WTC11 (cell line): ENCODE measurements around the gene UTP4. TPM values are rescaled to one million over a fixed set of nuclear protein-coding genes. Genes with fewer than 3 reads are reported as not detected.

Experiments
- ATAC-seq: fragments of 200-7000 bp; cut with Tn5 transposase; 2 replicates; pipeline ENCODE4 v1.10.0; 2021; ENCODE audit warnings: mild to moderate bottlenecking, moderate library complexity
- CTCF ChIA-PET: fragments of 300-600 bp; sonication (Branson Sonifier 250); formaldehyde crosslinking; loops from one replicate; lab custom pipeline; 2021; ENCODE audit warnings: antibody characterized with exemption; lab: Charles Lee
- POLR2A ChIA-PET: fragments of 350-600 bp; sonication (Branson Sonifier 250); formaldehyde crosslinking; loops from one replicate; lab custom pipeline; 2021; ENCODE audit warnings: antibody characterized with exemption; lab: Charles Lee
- DNase-seq: peaks from one replicate; pipeline ENCODE4 v3.0.0; 2021; ENCODE audit warnings: low spot score
- H3K27ac Mint-ChIP-seq: 2 replicates; pipeline ENCODE4 v1.8.0; 2021; ENCODE audit warnings: mixed read lengths
- H3K27me3 Mint-ChIP-seq: 2 replicates; pipeline ENCODE4 v1.8.0; 2021; ENCODE audit warnings: low read depth, mild to moderate bottlenecking, moderate library complexity, mixed read lengths
- H3K36me3 Mint-ChIP-seq: 2 replicates; pipeline ENCODE4 v1.8.0; 2021; ENCODE audit warnings: mixed read lengths
- H3K4me1 Mint-ChIP-seq: 2 replicates; pipeline ENCODE4 v1.8.0; 2022; ENCODE audit warnings: mixed read lengths
- H3K4me3 Mint-ChIP-seq: 2 replicates; pipeline ENCODE4 v1.8.0; 2021; ENCODE audit warnings: mild to moderate bottlenecking, moderate library complexity, mixed read lengths
- H3K9me3 Mint-ChIP-seq: 2 replicates; pipeline ENCODE4 v1.8.0; 2021; ENCODE audit warnings: mixed read lengths
- ARID4B ChIP-seq: sonication (generic); formaldehyde crosslinking; IDR thresholded peaks from 2 replicates; pipeline ENCODE4 v1.8.0; 2023; ENCODE audit warnings: missing genetic modification reagents, mild to moderate bottlenecking, borderline replicate concordance
- ATF1 ChIP-seq: sonication (generic); formaldehyde crosslinking; IDR thresholded peaks from 2 replicates; pipeline ENCODE4 v1.8.1; 2023; ENCODE audit warnings: mild to moderate bottlenecking, moderate library complexity, missing genetic modification reagents
- E2F1 ChIP-seq: sonication (generic); formaldehyde crosslinking; IDR thresholded peaks from 2 replicates; pipeline ENCODE4 v1.8.0; 2022; ENCODE audit warnings: mild to moderate bottlenecking, missing genetic modification reagents
- ESRRA ChIP-seq: sonication (generic); formaldehyde crosslinking; IDR thresholded peaks from 2 replicates; pipeline ENCODE4 v1.8.1; 2022; ENCODE audit warnings: mild to moderate bottlenecking, missing genetic modification reagents, borderline replicate concordance
- ETV6 ChIP-seq: sonication (generic); formaldehyde crosslinking; IDR thresholded peaks from 2 replicates; pipeline ENCODE4 v1.8.1; 2022; ENCODE audit warnings: mild to moderate bottlenecking, missing genetic modification reagents
- HMGA2 ChIP-seq: fragments of 250-450 bp; sonication (Bioruptor Pico); IDR thresholded peaks from 2 replicates; pipeline ENCODE4 v1.4.0; 2021; ENCODE audit warnings: mild to moderate bottlenecking, moderate library complexity
- MYBL2 ChIP-seq: sonication (generic); formaldehyde crosslinking; IDR thresholded peaks from 2 replicates; pipeline ENCODE4 v1.8.1; 2023; ENCODE audit warnings: mild to moderate bottlenecking, moderate library complexity, missing genetic modification reagents
- NR2C2 ChIP-seq: sonication (generic); formaldehyde crosslinking; IDR thresholded peaks from 2 replicates; pipeline ENCODE4 v1.8.0; 2022; ENCODE audit warnings: mild to moderate bottlenecking, missing genetic modification reagents
- SOX15 ChIP-seq: fragments of 250-450 bp; sonication (Bioruptor Pico); IDR thresholded peaks from 2 replicates; pipeline ENCODE4 v1.9.0; 2021; ENCODE audit warnings: mild to moderate bottlenecking
- ZNF263 ChIP-seq: sonication (generic); formaldehyde crosslinking; IDR thresholded peaks from 2 replicates; pipeline ENCODE4 v1.8.1; 2022; ENCODE audit warnings: low read depth, mild to moderate bottlenecking, moderate library complexity, missing genetic modification reagents
- ZNF416 ChIP-seq: fragments of 250-450 bp; sonication (Bioruptor Pico); IDR thresholded peaks from 2 replicates; pipeline ENCODE4 v1.9.0; 2021; ENCODE audit warnings: mild to moderate bottlenecking, inconsistent platforms
- ZNF512 ChIP-seq: sonication (generic); formaldehyde crosslinking; IDR thresholded peaks from 2 replicates; pipeline ENCODE4 v1.8.1; 2022; ENCODE audit warnings: missing genetic modification reagents, borderline replicate concordance
- ZSCAN18 ChIP-seq: fragments of 250-450 bp; sonication (Bioruptor Pico); IDR thresholded peaks from 2 replicates; pipeline ENCODE4 v2.1.2; 2022; ENCODE audit warnings: mild to moderate bottlenecking, moderate library complexity
- total RNA-seq: library from RNA; stranded (reverse); gene quantifications from 3 replicates; pipeline ENCODE4 v1.2.3, GENCODE V29; 2021
- TF ChIP-seq, protein P1 (sequence below): sonication (generic); formaldehyde crosslinking; IDR thresholded peaks from 2 replicates; pipeline ENCODE4 v1.8.0; 2022; ENCODE audit warnings: mild to moderate bottlenecking, missing genetic modification reagents
- TF ChIP-seq, protein P2 (sequence below): sonication (generic); formaldehyde crosslinking; IDR thresholded peaks from 2 replicates; pipeline ENCODE4 v1.8.1; 2023; ENCODE audit warnings: mild to moderate bottlenecking, missing genetic modification reagents
- TF ChIP-seq, protein P3 (sequence below): fragments of 250-450 bp; sonication (Bioruptor Pico); conservative IDR thresholded peaks from 2 replicates; pipeline ENCODE4 v1.9.0; 2021; ENCODE audit warnings: mild to moderate bottlenecking
- TF ChIP-seq, protein P4 (sequence below): sonication (generic); formaldehyde crosslinking; IDR thresholded peaks from 2 replicates; pipeline ENCODE4 v1.8.1; 2023; ENCODE audit warnings: mild to moderate bottlenecking, missing genetic modification reagents, borderline replicate concordance
- TF ChIP-seq, protein P5 (sequence below): sonication (generic); formaldehyde crosslinking; IDR thresholded peaks from 2 replicates; pipeline ENCODE4 v1.8.1; 2022; ENCODE audit warnings: mild to moderate bottlenecking, moderate library complexity, missing genetic modification reagents

The UTP4 gene
- total RNA-seq, 1 experiment from 2014 or later, result 85.7 TPM

DNA sequence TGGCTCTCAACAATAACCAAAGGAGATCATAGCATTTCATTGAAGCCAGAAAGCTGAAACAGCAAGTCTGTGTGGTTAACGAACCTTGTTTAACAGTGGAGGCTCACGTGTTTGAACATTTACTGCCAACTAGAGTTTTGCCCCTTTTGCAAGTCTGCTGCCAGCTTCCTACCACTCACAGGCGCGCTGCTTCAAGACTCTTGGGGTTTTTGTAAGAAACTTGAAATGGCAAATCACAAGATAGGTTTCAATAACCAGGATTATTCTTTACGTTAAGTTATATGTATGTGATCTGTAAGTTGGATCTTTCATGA is 55.7 kb downstream of the UTP4 start:
- Mint-ChIP-seq H3K36me3 (peaks cover 5% of the 10 kb centered on the region), H3K4me1 (peaks cover 24% of the 10 kb centered on the region), H3K27me3 (no peaks in the 10 kb centered on the region), H3K27ac (peak overlapping the region; percentile 57; the same call in 1 of the 2 replicates), H3K4me3 (peak overlapping the region; percentile 77)
- ChIA-PET CTCF (interaction anchor here (1.4 to 2.6 kb wide), 2 partner anchors 38 to 341 kb away, joined by 4 to 18 read pairs; no protein-coding TSS in a partner anchor), POLR2A (interaction anchor here (0.7 to 1.1 kb wide), 2 partner anchors 57 to 1352 kb away, joined by 6 read pairs; no protein-coding TSS in a partner anchor)
- DNase-seq, result no peak
- no peak for ATAC-seq
- TF ChIP-seq, protein P1, sequence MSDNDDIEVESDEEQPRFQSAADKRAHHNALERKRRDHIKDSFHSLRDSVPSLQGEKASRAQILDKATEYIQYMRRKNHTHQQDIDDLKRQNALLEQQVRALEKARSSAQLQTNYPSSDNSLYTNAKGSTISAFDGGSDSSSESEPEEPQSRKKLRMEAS (CRISPR knock-in tag), result no peak
- TF ChIP-seq ETV6 (CRISPR knock-in tag) (no peak), ZNF512 (CRISPR knock-in tag) (no peak), SOX15 (no peak), ATF1 (CRISPR knock-in tag) (no peak), ESRRA (no peak), ZNF416 (CRISPR knock-in tag) (no peak), ZNF263 (CRISPR knock-in tag) (no peak), ARID4B (CRISPR knock-in tag) (no peak), E2F1 (no peak), HMGA2 (CRISPR knock-in tag) (no peak), ZSCAN18 (no peak), MYBL2 (CRISPR knock-in tag) (no peak), NR2C2 (CRISPR knock-in tag) (no peak)
- TF ChIP-seq, protein P2, sequence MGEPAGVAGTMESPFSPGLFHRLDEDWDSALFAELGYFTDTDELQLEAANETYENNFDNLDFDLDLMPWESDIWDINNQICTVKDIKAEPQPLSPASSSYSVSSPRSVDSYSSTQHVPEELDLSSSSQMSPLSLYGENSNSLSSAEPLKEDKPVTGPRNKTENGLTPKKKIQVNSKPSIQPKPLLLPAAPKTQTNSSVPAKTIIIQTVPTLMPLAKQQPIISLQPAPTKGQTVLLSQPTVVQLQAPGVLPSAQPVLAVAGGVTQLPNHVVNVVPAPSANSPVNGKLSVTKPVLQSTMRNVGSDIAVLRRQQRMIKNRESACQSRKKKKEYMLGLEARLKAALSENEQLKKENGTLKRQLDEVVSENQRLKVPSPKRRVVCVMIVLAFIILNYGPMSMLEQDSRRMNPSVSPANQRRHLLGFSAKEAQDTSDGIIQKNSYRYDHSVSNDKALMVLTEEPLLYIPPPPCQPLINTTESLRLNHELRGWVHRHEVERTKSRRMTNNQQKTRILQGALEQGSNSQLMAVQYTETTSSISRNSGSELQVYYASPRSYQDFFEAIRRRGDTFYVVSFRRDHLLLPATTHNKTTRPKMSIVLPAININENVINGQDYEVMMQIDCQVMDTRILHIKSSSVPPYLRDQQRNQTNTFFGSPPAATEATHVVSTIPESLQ (CRISPR knock-in tag), result no peak
- TF ChIP-seq, protein P3, sequence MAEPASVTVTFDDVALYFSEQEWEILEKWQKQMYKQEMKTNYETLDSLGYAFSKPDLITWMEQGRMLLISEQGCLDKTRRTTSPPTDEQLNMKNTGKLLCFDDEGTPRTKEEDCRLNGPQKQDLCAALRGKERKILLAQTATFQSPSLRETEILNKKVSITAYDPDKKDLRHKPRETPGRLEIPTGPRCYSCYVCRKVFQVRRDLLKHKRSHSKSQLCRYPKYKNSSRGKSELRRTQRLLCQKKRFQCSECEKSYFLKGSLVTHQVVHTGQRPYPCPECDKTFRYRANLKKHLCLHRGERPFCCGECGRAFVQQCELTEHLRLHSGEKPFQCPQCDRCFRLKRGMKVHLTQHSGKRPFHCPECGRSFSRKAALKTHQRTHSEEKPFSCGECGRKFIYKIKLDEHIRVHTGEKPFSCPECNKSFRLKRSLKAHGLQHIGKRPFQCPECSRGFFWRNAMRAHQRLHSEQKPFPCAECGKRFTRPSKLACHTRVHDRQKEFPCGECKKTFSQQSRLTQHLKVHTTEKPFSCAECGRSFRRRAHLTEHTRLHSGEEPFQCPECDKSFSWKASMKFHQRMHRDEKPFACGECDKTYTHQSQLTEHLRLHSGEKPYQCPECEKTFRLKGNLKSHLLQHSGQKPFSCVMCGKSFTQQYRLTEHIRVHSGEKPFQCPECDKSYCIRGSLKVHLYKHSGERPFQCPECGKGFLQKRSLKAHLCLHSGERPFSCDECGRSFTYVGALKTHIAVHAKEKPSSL, result no peak
- TF ChIP-seq, protein P4, sequence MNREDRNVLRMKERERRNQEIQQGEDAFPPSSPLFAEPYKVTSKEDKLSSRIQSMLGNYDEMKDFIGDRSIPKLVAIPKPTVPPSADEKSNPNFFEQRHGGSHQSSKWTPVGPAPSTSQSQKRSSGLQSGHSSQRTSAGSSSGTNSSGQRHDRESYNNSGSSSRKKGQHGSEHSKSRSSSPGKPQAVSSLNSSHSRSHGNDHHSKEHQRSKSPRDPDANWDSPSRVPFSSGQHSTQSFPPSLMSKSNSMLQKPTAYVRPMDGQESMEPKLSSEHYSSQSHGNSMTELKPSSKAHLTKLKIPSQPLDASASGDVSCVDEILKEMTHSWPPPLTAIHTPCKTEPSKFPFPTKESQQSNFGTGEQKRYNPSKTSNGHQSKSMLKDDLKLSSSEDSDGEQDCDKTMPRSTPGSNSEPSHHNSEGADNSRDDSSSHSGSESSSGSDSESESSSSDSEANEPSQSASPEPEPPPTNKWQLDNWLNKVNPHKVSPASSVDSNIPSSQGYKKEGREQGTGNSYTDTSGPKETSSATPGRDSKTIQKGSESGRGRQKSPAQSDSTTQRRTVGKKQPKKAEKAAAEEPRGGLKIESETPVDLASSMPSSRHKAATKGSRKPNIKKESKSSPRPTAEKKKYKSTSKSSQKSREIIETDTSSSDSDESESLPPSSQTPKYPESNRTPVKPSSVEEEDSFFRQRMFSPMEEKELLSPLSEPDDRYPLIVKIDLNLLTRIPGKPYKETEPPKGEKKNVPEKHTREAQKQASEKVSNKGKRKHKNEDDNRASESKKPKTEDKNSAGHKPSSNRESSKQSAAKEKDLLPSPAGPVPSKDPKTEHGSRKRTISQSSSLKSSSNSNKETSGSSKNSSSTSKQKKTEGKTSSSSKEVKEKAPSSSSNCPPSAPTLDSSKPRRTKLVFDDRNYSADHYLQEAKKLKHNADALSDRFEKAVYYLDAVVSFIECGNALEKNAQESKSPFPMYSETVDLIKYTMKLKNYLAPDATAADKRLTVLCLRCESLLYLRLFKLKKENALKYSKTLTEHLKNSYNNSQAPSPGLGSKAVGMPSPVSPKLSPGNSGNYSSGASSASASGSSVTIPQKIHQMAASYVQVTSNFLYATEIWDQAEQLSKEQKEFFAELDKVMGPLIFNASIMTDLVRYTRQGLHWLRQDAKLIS, result no peak
- TF ChIP-seq, protein P5, sequence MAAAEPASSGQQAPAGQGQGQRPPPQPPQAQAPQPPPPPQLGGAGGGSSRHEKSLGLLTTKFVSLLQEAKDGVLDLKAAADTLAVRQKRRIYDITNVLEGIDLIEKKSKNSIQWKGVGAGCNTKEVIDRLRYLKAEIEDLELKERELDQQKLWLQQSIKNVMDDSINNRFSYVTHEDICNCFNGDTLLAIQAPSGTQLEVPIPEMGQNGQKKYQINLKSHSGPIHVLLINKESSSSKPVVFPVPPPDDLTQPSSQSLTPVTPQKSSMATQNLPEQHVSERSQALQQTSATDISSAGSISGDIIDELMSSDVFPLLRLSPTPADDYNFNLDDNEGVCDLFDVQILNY (CRISPR knock-in tag), result no peak
- TF ChIP-seq, all 79 proteins: peak for 0
- no peaks in the 10 kb centered on the region for H3K9me3 Mint-ChIP-seq
